ENCODE results near the gene STIMATE. TPM values are rescaled to one million over a fixed set of nuclear protein-coding genes. Genes with fewer than 3 reads are reported as not detected.

Gene STIMATE
- total RNA-seq, 1 donor from 2014 or later: 25.3 TPM

DNA sequence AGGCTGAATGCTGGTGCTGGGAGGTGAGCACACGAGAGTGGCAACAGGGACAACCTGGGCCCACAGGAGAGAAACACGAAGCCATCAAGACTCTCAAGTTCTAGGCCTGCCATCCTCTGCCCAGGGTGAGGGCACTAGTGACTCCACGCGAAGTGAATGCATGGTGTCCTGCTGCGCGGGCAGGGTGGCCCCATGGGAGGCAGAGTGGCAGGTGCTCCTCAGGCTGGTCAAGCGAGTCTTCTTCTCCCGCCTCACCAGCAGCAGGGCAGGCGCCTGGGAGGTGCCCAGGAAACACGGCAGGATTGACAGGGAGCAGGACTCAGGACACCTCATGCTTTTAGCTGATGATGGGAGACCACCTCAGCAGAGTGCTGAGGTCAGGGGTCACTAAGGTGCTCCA is 26.9 kb downstream of the STIMATE start:
- no peak for DNase-seq (ENCODE audit: low spot score)

DNA sequence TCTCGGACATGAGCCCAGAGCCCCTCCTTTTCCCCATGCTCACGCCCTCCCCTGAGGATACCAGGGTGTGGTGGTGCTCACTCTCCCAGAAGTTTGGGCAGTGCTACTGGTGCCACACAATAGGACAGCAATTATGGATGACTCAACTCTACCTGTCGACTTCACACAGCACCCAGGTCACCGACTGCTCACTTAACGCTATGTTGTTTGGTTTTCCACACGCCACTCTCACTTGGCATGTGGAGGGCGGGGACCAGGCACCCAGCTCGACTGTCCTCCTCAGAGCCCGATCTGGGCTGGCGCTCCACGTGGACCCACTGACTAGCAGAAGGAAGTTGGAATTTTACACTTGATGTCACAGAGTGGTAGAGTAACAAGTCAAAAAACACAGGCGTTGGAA is 30.9 kb downstream of the STIMATE start:
- no peak for DNase-seq (ENCODE audit: low spot score)

DNA sequence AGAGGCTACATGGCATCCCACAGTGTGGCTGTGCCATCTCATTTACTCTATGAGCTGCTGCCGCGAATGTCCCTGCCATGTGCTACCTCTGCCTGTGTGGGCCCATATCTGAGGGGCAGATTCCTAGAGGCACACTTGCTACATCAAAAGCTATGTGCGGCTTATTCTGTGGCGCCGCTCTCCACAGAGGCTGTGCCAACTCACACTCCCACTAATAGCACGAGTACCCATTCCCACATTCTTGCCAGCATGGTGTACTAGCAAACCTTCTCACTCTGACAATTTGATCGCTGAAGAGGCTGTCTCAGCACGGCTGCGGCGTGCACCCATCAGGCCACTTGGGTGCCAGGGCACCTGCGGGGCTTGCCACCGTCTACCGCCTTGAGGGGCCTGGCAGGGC is 31.4 kb downstream of the STIMATE start:
- no peak for DNase-seq (ENCODE audit: low spot score)

GRCh38 chr3:52860424-52860768 is 37.0 kb downstream of the STIMATE start:
- DNase-seq (ENCODE audit: low spot score): no peak

DNA sequence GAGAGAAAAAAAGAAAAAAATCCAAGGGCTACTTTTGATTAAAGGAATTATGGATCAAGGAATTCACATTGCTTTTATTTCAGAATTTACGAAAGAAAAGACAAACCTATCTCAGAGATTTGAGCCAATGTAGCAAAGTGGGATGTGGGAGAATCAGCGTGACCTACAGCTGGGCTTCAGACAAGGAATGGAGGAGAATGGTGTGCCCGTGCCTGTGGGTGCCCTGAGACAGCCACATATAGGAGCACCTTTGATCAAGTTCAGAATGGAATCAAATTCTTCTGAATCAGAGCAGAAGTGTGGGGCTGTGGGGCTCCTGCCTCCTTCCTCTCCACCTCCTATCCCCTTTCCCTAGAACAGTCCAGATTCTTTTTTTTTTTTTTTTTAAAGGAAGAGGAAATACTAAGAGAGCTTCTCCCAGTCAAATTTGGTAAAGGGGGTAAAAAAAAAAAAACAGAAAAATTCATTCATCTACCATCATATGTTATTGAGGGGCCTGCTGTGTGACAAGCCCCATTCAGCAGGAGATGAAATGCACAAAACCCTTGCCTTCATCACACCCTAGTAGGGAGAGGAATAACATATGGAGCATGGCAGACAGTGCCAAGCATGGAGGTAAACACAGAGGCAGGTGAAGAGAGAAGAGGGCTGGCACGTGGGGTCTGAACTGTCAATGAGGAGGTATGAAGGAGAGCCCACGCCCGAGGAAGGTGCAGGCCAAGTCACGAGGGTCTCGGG is 37.5 kb downstream of the STIMATE start:
- DNase-seq (ENCODE audit: low spot score): no peak

DNA sequence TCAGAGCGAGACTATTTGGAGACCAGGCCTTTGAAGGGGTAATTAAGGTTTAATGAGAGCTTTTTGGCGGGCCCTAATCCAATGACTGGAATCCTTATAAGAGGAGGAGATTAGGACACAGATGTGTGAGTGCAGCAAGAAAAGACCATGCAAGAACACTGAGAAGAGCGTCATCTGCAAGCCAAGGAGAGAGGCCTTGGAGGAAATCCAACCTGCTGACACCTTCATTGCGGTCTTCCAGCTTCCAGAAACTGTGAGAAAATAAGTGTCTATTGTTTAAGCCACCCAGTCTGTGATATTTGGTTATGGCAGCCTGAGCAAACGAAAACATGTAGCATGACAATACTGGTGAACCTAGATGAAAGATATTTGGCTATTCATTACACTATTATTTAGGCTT is 39.5 kb downstream of the STIMATE start:
- DNase-seq (ENCODE audit: low spot score): no peak

GRCh38 chr3:52857133-52857532 is 40.2 kb downstream of the STIMATE start:
- DNase-seq (ENCODE audit: low spot score): no peak

- no peak for DNase-seq (ENCODE audit: low spot score)
Measured at GRCh38 chr3:52856666-52857065, 40.7 kb downstream of the STIMATE start.

DNA sequence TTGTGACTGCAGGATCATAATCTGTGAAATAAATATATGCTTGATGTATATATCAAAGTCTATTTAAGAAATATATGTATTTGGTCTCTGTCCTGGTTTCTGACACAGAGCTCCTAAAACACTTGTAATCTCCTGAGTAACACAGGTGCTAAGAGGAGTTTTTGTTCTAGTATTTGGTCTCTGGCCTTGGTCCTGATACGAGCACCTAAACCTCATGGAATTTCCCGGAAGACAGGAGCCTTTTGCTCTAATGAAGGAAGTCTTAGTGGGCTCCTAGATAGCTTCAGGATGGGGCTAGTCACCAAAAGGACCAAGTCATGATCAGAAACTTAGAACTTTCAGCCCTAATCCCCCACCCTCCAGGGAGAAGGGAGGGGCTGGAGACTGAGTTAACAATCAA is 43.3 kb downstream of the STIMATE start:
- DNase-seq (ENCODE audit: low spot score): no peak

GRCh38 chr3:52852419-52852818 is 44.9 kb downstream of the STIMATE start:
- no peak for DNase-seq (ENCODE audit: low spot score)

DNA sequence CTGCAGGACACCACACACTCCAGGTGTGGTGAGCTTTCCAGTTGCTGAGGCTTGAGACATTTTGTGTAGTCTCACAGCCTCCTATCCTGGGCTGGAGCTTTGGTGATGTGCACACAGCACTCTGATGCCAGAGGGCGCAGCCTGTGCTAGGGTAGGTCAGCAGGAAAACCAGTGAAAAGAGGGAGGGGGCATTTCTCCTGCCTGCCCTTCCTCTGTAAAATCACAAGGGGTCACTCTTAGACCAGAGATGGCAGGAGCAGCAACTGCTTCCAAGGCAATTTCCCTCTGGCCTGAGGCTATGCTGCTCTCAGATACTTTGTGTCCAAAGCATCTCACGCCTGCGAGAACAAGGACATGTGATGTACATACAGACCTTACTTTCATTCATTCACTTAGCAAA is 46.0 kb downstream of the STIMATE start:
- DNase-seq (ENCODE audit: low spot score): no peak

GRCh38 chr3:52849656-52850055 is 47.7 kb downstream of the STIMATE start:
- DNase-seq (ENCODE audit: low spot score): no peak

DNA sequence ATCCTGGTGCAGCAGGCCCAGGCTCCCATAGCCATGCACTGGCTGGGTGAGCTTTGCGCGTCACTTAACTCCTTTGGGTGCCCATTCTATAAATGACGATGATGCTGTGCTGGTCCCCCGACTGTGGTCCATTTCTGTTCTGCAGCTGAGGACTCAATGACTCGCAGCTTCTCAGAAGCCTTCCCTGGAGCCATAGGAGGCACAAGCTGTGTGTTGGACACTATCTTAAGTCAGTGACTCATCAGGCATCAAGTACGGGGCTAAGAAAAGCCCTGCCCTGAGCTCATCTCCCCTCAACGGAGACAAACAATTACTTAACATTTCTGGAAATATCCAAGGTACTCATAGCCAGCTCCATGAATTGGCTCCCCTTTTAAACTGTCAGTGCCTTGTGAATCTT is 48.7 kb downstream of the STIMATE start:
- no peak for DNase-seq (ENCODE audit: low spot score)

- no peak for DNase-seq (ENCODE audit: low spot score)
Measured at GRCh38 chr3:52847726-52848125, 49.6 kb downstream of the STIMATE start.

DNA sequence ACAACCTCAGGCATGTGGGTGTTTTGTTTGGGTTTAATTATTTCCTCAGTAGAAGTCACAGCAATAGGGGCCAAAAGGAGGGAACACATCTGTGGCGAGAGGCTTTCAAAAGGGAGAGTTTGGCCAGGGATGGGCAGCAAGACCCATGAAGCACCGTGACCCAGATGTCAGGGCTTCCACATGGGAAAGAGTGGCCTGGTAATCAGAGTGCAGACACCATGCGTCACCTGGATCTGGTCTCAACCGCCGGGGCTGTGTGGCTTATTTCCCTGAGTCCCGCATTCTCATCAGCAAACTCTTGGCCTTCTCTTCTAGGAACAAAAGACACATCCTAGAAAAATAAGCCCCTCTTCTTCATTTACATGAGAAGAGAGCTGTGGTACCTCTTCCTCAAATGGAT is 50.1 kb downstream of the STIMATE start:
- no peak for DNase-seq (ENCODE audit: low spot score)

- DNase-seq (ENCODE audit: low spot score): no peak
Measured at GRCh38 chr3:52846432-52846965, 50.8 kb downstream of the STIMATE start.

GRCh38 chr3:52845691-52846431 is 51.5 kb downstream of the STIMATE start:
- DNase-seq (ENCODE audit: low spot score): no peak

GRCh38 chr3:52845157-52845556 is 52.2 kb downstream of the STIMATE start:
- peak; percentile 31 for DNase-seq (ENCODE audit: low spot score)

DNA sequence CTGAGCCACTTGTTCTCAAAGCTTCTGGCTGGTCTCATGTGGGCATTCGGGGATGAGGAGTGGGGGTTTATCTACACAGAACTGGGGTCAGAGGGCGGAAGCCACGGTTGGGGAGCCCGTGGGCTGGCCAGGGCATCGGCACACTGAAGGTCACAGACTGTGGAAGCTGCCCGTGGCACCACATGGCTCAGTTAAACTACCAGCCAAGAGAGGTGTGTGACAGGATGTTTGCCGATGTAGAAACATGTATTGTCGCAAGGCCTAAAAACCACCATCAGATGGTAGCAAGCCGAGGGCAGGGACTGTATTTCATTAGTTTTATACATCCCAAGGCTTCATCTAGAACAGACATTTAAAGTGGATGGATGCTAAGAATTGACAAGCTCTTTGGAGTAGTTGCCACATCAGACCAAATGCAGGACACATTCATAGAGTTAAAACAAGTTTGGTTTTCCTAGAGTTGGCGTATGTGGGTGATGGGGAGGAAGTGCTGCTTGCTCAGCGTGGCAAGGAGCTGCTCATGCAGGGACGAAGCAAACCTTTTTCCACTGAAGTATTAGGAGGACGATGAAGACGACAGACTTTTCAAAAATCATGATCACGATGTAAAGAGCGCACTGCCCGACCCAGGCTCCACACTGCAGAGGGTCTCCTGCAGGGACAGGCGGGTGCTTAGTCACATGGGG is 52.9 kb downstream of the STIMATE start:
- no peak for DNase-seq (ENCODE audit: low spot score)

DNA sequence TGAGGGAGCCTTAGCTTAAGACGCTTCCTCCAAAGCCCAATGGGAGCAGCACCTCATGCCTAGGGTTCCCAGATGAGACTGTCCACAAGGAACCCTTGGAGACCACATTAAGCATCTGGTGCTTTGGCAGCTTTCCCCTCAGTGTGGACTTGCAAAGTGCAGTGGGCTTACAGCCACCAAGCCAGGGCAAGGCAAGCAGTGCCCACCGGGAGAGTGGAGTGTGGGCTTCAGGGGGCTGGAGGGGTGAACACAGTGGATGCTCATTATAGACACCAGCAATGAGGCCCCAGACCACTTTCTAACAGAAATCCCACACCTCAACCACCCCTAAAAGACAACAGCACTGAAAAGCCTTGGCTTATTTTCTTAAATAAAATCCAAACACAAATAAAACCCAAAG is 53.5 kb downstream of the STIMATE start:
- no peak for DNase-seq (ENCODE audit: low spot score)

- DNase-seq (ENCODE audit: low spot score): no peak
Measured at GRCh38 chr3:52843108-52843865, 54.1 kb downstream of the STIMATE start.

- DNase-seq (ENCODE audit: low spot score): no peak
Measured at GRCh38 chr3:52842424-52842823, 54.9 kb downstream of the STIMATE start.
